DND-41 (cell line): ENCODE data around the gene FBXO9.

Experiments used
- ATAC-seq: fragments of 200-7000 bp; cut with Tn5 transposase; 3 replicates; pipeline ENCODE4 v1.9.1; 2021; ENCODE audit warnings: low read depth; ENCODE audit not compliant: insufficient read depth
- DNase-seq: peaks from one replicate; pipeline ENCODE4 v3.0.0-alpha.2; 2020
- H2AFZ ChIP-seq: 2 replicates; pipeline ENCODE4 v1.6.0; 2012; ENCODE audit warnings: low read depth, low read length
- H3K27ac ChIP-seq: 2 replicates; pipeline ENCODE4 v1.5.1; 2012; ENCODE audit warnings: low read length, inconsistent platforms
- H3K27me3 ChIP-seq: fragments of 200-600 bp; sonication (generic); 2 replicates; pipeline ENCODE4 v1.6.0; 2012; ENCODE audit warnings: low read length, mild to moderate bottlenecking, inconsistent platforms; ENCODE audit not compliant: insufficient read depth, poor library complexity
- H3K36me3 ChIP-seq: 2 replicates; pipeline ENCODE4 v1.5.1; 2012; ENCODE audit warnings: low read length, inconsistent platforms; ENCODE audit not compliant: insufficient read depth
- H3K4me1 ChIP-seq: 2 replicates; pipeline ENCODE4 v1.5.1; 2012; ENCODE audit warnings: mild to moderate bottlenecking, low read length; ENCODE audit not compliant: insufficient read depth
- H3K4me2 ChIP-seq: 2 replicates; pipeline ENCODE4 v1.6.0; 2012; ENCODE audit warnings: mild to moderate bottlenecking, moderate library complexity, low read length, inconsistent platforms; ENCODE audit not compliant: insufficient read depth
- H3K4me3 ChIP-seq, 2 experiments: fragments of 200-600 bp in 1 of 2; shearing (Covaris generic) in 1 of 2; 2 replicates each; pipeline ENCODE4 v1.5.1; 2012 to 2016; ENCODE audit warnings: inconsistent platforms in 2 of 2, low read length in 2 of 2, mild to moderate bottlenecking in 2 of 2, low read depth in 1 of 2, moderate library complexity in 1 of 2
- H3K79me2 ChIP-seq: 2 replicates; pipeline ENCODE4 v1.6.0; 2012; ENCODE audit warnings: low read length, inconsistent platforms; ENCODE audit not compliant: insufficient read depth
- H3K9ac ChIP-seq: 2 replicates; pipeline ENCODE4 v1.6.0; 2012; ENCODE audit warnings: low read depth, mild to moderate bottlenecking, inconsistent platforms, low read length, moderate library complexity
- H3K9me3 ChIP-seq: 2 replicates; pipeline ENCODE4 v1.5.1; 2012; ENCODE audit warnings: low read length, moderate library complexity, mild to moderate bottlenecking, inconsistent platforms; ENCODE audit not compliant: insufficient read depth, severe bottlenecking
- H4K20me1 ChIP-seq: 2 replicates; pipeline ENCODE4 v1.6.0; 2012; ENCODE audit warnings: low read length; ENCODE audit not compliant: insufficient read depth
- EZH2 ChIP-seq: IDR thresholded peaks from 3 replicates; pipeline ENCODE4 v1.6.1; 2012; ENCODE audit warnings: borderline replicate concordance, low read depth, mild to moderate bottlenecking, moderate library complexity, low read length, inconsistent platforms; ENCODE audit not compliant: severe bottlenecking
- TF ChIP-seq, protein P1 (sequence below): IDR thresholded peaks from 2 replicates; pipeline ENCODE4 v1.5.1; 2012; ENCODE audit warnings: borderline replicate concordance, low read length, moderate library complexity, mild to moderate bottlenecking; ENCODE audit not compliant: poor library complexity, severe bottlenecking; ENCODE audit errors: extremely low read depth

FBXO9 gene

DNA sequence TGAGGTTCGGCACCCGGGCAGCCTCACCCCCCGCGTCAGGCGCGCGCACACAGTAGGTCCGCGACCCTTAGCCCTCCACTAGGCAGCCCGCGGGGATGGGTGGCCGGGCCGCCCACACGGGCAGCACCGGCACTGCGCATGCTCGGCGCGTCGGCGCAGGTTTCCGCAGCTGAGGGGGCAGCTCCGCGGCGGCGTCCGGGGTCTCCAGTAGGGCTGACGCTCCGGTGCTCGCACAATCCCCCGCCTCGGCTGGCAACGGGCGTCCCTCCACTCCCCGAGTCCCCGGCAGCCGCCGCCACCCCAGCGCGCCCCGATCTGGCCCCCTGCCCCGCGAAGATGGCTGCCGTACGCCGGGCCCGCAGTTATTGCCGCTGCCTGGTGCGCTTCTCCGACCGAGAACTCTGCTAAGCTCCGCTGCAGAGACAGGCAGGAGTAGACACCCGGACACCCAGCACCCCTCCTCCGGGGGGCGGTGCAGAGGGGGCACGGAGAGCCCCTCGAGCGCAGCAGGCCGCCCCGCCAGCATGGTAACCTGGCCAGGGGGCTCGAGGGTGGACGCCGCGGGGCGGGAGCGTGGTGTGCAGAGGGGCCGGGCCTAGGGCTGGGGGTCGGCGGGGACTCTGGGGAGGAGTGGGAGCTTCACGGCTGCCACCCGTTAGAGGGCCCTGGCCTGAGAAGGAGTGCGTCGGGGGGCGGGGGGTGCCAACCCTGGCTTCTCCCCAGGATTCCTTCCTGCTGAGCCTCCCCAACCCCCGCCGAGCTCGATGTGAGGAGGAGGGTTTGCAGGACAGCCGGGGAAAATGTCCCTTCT lies at the start of gene FBXO9:
TSS of gene FBXO9 (plus strand) at position 139 of the 811 bp plus-strand sequence. CDS start at position 525, 386 bp downstream.
- Histone ChIP-seq H3K4me3 (peak within 1 kb of the TSS; percentile 66 to 77), H3K79me2 (peaks cover 41% of the 10 kb centered on the region)

DNA sequence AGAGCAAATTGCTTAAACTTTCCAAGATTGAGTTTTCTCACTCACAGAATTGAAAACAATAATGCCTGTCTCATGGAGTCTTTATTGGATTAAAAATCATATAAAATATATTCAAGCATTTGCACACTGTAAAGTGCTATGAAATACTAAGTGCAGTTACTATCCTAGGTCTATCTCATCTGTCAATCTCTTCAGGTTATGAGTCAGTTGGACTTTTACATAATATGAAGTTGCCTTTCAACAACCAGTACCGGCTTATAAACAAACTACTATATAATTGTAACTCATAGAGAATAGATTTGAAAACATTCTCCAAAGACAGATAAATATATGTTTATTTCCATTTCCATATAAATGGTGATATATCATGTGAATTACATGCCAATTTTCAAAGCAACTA lies 49.7 kb upstream of the FBXO9 start:
- ATAC-seq: no peak
- no peak overlapping the region for H3K4me2 ChIP-seq

More for the DNA sequence above, at the start of gene FBXO9:
- H3K36me3 ChIP-seq: peaks cover 4% of the 10 kb centered on the region; the same call in 1 of the 2 replicates
- H4K20me1 ChIP-seq: peaks cover 13% of the 10 kb centered on the region; the same call in 1 of the 2 replicates
- ATAC-seq: peak; percentile 64
- peak within 1 kb of the TSS; percentile 92 for H3K9ac ChIP-seq
- H3K9me3 ChIP-seq: no peaks in the 10 kb centered on the region
- peak; percentile 81 for DNase-seq
- TF ChIP-seq, protein P1, sequence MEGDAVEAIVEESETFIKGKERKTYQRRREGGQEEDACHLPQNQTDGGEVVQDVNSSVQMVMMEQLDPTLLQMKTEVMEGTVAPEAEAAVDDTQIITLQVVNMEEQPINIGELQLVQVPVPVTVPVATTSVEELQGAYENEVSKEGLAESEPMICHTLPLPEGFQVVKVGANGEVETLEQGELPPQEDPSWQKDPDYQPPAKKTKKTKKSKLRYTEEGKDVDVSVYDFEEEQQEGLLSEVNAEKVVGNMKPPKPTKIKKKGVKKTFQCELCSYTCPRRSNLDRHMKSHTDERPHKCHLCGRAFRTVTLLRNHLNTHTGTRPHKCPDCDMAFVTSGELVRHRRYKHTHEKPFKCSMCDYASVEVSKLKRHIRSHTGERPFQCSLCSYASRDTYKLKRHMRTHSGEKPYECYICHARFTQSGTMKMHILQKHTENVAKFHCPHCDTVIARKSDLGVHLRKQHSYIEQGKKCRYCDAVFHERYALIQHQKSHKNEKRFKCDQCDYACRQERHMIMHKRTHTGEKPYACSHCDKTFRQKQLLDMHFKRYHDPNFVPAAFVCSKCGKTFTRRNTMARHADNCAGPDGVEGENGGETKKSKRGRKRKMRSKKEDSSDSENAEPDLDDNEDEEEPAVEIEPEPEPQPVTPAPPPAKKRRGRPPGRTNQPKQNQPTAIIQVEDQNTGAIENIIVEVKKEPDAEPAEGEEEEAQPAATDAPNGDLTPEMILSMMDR: no peak
- TF ChIP-seq EZH2: no peak
- peak within 1 kb of the TSS; percentile 94 for H3K4me2 ChIP-seq
- peak within 1 kb of the TSS; percentile 88 for H3K27ac ChIP-seq
- H2AFZ ChIP-seq: peak within 1 kb of the TSS; percentile 93
- H3K4me1 ChIP-seq: peaks cover 39% of the 10 kb centered on the region
- H3K27me3 ChIP-seq: no peaks in the 10 kb centered on the region

GRCh38 chr6:53018446-53018845 lies 46.8 kb upstream of the FBXO9 start:
- Histone ChIP-seq H3K27ac (no peak overlapping the region), H4K20me1 (no peaks in the 10 kb centered on the region), H3K4me1 (no peaks in the 10 kb centered on the region), H3K79me2 (no peaks in the 10 kb centered on the region), H3K9me3 (no peaks in the 10 kb centered on the region), H3K4me2 (no peak overlapping the region), H3K4me3 (no peak overlapping the region), H3K36me3 (peaks cover 47% of the 10 kb centered on the region), H3K9ac (no peak overlapping the region), H3K27me3 (no peaks in the 10 kb centered on the region), H2AFZ (no peak overlapping the region)
- TF ChIP-seq, protein P1: no peak
- no peak for TF ChIP-seq EZH2
- DNase-seq (no peak), ATAC-seq (no peak)

More for the DNA sequence above, 49.7 kb upstream of the FBXO9 start:
- no peak for TF ChIP-seq EZH2
- TF ChIP-seq, protein P1: no peak
- H3K27me3 ChIP-seq: no peaks in the 10 kb centered on the region
- DNase-seq: no peak
- no peaks in the 10 kb centered on the region for H3K9me3 ChIP-seq
- H2AFZ ChIP-seq: no peak overlapping the region
- H3K36me3 ChIP-seq: peaks cover 76% of the 10 kb centered on the region
- no peak overlapping the region for H3K27ac ChIP-seq
- H3K79me2 ChIP-seq: no peaks in the 10 kb centered on the region
- H3K4me3 ChIP-seq: no peak overlapping the region
- H3K4me1 ChIP-seq: no peaks in the 10 kb centered on the region
- no peaks in the 10 kb centered on the region for H4K20me1 ChIP-seq
- H3K9ac ChIP-seq: no peak overlapping the region
